PC-3 (cell line): ENCODE data around the gene SOX18. TPM values are rescaled to one million over a fixed set of nuclear protein-coding genes. Genes with fewer than 3 reads are reported as not detected.

Source experiments
- ATAC-seq: fragments of 200-7000 bp; cut with Tn5 transposase; 2 replicates; pipeline ENCODE4 v1.9.1; 2020; ENCODE audit warnings: mild to moderate bottlenecking, moderate library complexity
- BruUV-seq: library from RNA; stranded (reverse); fragments of 400-500 nt; replicated peaks from 2 replicates; lab custom pipeline; 2021; lab: Mats Ljungman, UMichigan
- CTCF ChIA-PET: fragments of 300-600 bp; sonication (Branson Sonifier 250); formaldehyde crosslinking; loops from one replicate; lab custom pipeline; 2022; ENCODE audit warnings: antibody characterized with exemption; lab: Charles Lee
- POLR2A ChIA-PET: fragments of 300-600 bp; sonication (Branson Sonifier 250); formaldehyde crosslinking; loops from one replicate; lab custom pipeline; 2022; ENCODE audit warnings: antibody characterized with exemption; ENCODE audit not compliant: unreplicated experiment; lab: Charles Lee
- DNase-seq: peaks from one replicate; pipeline ENCODE4 v3.0.0-alpha.2; 2015
- H2AFZ ChIP-seq: fragments of 300-600 bp; sonication (generic); 2 replicates; pipeline ENCODE4 v1.6.0; 2016; ENCODE audit warnings: antibody characterized with exemption, low read length
- H3F3A ChIP-seq: fragments of 300-600 bp; sonication (generic); one replicate; pipeline ENCODE4 v1.6.0; 2017; ENCODE audit warnings: antibody characterized with exemption, low read length, control low read depth, mild to moderate bottlenecking; ENCODE audit not compliant: unreplicated experiment
- H3K27ac ChIP-seq: fragments of 300-600 bp; sonication (generic); 2 replicates; pipeline ENCODE4 v1.5.1; 2016; ENCODE audit warnings: mild to moderate bottlenecking, low read length
- H3K27me3 ChIP-seq: fragments of 300-600 bp; sonication (generic); 2 replicates; pipeline ENCODE4 v1.6.1; 2016; ENCODE audit warnings: low read length, mixed read lengths
- H3K36me3 ChIP-seq: fragments of 300-600 bp; sonication (generic); 2 replicates; pipeline ENCODE4 v1.6.1; 2016; ENCODE audit warnings: low read depth, mixed run types, low read length, mixed read lengths
- H3K4me1 ChIP-seq: fragments of 300-600 bp; sonication (generic); 2 replicates; pipeline ENCODE4 v1.5.1; 2016; ENCODE audit warnings: low read length; ENCODE audit not compliant: insufficient read depth
- H3K4me2 ChIP-seq: fragments of 300-600 bp; sonication (generic); 2 replicates; pipeline ENCODE4 v1.6.0; 2016; ENCODE audit warnings: low read length
- H3K4me3 ChIP-seq: fragments of 300-600 bp; sonication (generic); 2 replicates; pipeline ENCODE4 v1.5.1; 2016; ENCODE audit warnings: mild to moderate bottlenecking, low read length, mixed read lengths
- H3K79me2 ChIP-seq: fragments of 300-600 bp; sonication (generic); 2 replicates; pipeline ENCODE4 v1.6.1; 2017; ENCODE audit warnings: low read length, mixed read lengths
- H3K9ac ChIP-seq: fragments of 300-600 bp; sonication (generic); 2 replicates; pipeline ENCODE4 v1.6.0; 2016; ENCODE audit warnings: mild to moderate bottlenecking, low read length
- H3K9me2 ChIP-seq: fragments of 300-600 bp; sonication (generic); replicated peaks from 2 replicates; pipeline ENCODE4 v1.6.1; 2016; ENCODE audit warnings: mixed run types, low read length, mixed read lengths
- H3K9me3 ChIP-seq: fragments of 300-600 bp; sonication (generic); 2 replicates; pipeline ENCODE4 v1.6.1; 2016; ENCODE audit warnings: low read length, mixed read lengths
- H4K20me1 ChIP-seq: fragments of 300-600 bp; sonication (generic); 2 replicates; pipeline ENCODE4 v1.6.1; 2016; ENCODE audit warnings: low read length, mixed read lengths
- EZH2 ChIP-seq: fragments of 300-600 bp; sonication (generic); IDR thresholded peaks from one replicate; pipeline ENCODE4 v1.6.1; 2017; ENCODE audit warnings: antibody characterized with exemption, mild to moderate bottlenecking, low read length; ENCODE audit not compliant: unreplicated experiment
- EZH2phosphoT487 ChIP-seq: fragments of 300-600 bp; sonication (generic); IDR thresholded peaks from 2 replicates; pipeline ENCODE4 v1.6.1; 2018; ENCODE audit warnings: mild to moderate bottlenecking, antibody characterized with exemption, low read length, borderline replicate concordance
- intact Hi-C: fragments of 100-400 bp; cut with micrococcal nuclease; formaldehyde crosslinking; loops from 2 replicates; pipeline ENCODE4 v1.9.0; 2023
- total RNA-seq: library from RNA; depleted of rRNA; stranded (reverse); fragments of >200 nt; gene quantifications from 2 replicates; pipeline ENCODE4 v1.2.3, GENCODE V29; 2014
- TF ChIP-seq, protein P1 (sequence below): fragments of 300-600 bp; sonication (generic); conservative IDR thresholded peaks from 2 replicates; pipeline ENCODE4 v1.5.1; 2017; ENCODE audit warnings: antibody characterized with exemption, low read depth, mild to moderate bottlenecking, low read length

The SOX18 gene
- total RNA-seq, 1 experiment from 2014 or later: 1.5 TPM

GRCh38 chr20:64006902-64007301 is 42.5 kb downstream of the SOX18 start:
- Histone ChIP-seq H3K4me3 (no peak overlapping the region), H3K36me3 (peaks cover 70% of the 10 kb centered on the region), H3F3A (no peaks in the 10 kb centered on the region), H3K4me2 (no peak overlapping the region), H3K27me3 (no peaks in the 10 kb centered on the region), H3K9ac (no peak overlapping the region), H3K4me1 (no peaks in the 10 kb centered on the region), H3K9me2 (no peaks in the 10 kb centered on the region), H4K20me1 (no peaks in the 10 kb centered on the region), H3K79me2 (0 out of 2 replicates have a peak, but pooled peaks cover 14% of the 10 kb centered on the region), H2AFZ (no peak overlapping the region), H3K27ac (no peak overlapping the region), H3K9me3 (no peaks in the 10 kb centered on the region)
- BruUV-seq: no TSS peak
- DNase-seq (no peak), ATAC-seq (no peak)
- CTCF ChIA-PET: no interaction called here
- POLR2A ChIA-PET: no interaction called here
- no peak for TF ChIP-seq EZH2
- TF ChIP-seq, protein P1, sequence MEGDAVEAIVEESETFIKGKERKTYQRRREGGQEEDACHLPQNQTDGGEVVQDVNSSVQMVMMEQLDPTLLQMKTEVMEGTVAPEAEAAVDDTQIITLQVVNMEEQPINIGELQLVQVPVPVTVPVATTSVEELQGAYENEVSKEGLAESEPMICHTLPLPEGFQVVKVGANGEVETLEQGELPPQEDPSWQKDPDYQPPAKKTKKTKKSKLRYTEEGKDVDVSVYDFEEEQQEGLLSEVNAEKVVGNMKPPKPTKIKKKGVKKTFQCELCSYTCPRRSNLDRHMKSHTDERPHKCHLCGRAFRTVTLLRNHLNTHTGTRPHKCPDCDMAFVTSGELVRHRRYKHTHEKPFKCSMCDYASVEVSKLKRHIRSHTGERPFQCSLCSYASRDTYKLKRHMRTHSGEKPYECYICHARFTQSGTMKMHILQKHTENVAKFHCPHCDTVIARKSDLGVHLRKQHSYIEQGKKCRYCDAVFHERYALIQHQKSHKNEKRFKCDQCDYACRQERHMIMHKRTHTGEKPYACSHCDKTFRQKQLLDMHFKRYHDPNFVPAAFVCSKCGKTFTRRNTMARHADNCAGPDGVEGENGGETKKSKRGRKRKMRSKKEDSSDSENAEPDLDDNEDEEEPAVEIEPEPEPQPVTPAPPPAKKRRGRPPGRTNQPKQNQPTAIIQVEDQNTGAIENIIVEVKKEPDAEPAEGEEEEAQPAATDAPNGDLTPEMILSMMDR: no peak
- no peak for TF ChIP-seq EZH2phosphoT487
- intact Hi-C loops: no loop called here

DNA sequence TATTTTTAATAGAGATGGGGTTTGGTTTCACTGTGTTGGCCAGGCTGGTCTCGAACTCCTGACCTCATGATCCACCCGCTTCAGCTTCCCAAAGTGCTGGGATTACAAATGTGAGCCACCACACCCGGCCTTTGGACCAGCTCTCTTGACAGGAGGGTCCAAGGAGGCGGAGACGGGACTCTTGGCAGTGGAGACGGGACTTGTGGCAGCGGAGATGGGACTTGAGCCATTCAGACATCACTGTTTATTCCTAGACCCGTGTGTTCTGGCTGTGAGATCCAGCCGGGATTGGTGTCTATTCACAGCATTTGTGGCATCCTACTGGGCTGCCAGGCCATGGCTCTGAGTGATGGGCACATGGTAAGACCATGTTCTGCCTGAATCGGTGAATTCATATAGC is 42.9 kb downstream of the SOX18 start:
- Histone ChIP-seq H3K27me3 (no peaks in the 10 kb centered on the region), H3K4me1 (no peaks in the 10 kb centered on the region), H3K27ac (no peak overlapping the region), H3K4me3 (no peak overlapping the region), H3F3A (no peaks in the 10 kb centered on the region), H3K9me2 (no peaks in the 10 kb centered on the region), H2AFZ (no peak overlapping the region), H4K20me1 (no peaks in the 10 kb centered on the region), H3K79me2 (0 out of 2 replicates have a peak, but pooled peaks cover 14% of the 10 kb centered on the region), H3K9me3 (no peaks in the 10 kb centered on the region), H3K4me2 (no peak overlapping the region), H3K9ac (no peak overlapping the region), H3K36me3 (peaks cover 72% of the 10 kb centered on the region)
- DNase-seq (no peak), ATAC-seq (no peak)
- ChIA-PET POLR2A (no interaction called here), CTCF (no interaction called here)
- TF ChIP-seq, protein P1: no peak
- TF ChIP-seq EZH2phosphoT487: no peak
- no peak for TF ChIP-seq EZH2
- no TSS peak for BruUV-seq
- intact Hi-C loops: no loop called here

GRCh38 chr20:64005394-64005793 is 44.0 kb downstream of the SOX18 start:
- H3K4me1 ChIP-seq: no peaks in the 10 kb centered on the region
- no peaks in the 10 kb centered on the region for H4K20me1 ChIP-seq
- TF ChIP-seq EZH2: no peak
- TF ChIP-seq, protein P1: no peak
- no peak for TF ChIP-seq EZH2phosphoT487
- CTCF ChIA-PET: no interaction called here
- no peak overlapping the region for H3K4me2 ChIP-seq
- H3K9me3 ChIP-seq: no peaks in the 10 kb centered on the region
- H3K36me3 ChIP-seq: peaks cover 69% of the 10 kb centered on the region
- no peak overlapping the region for H3K4me3 ChIP-seq
- no peaks in the 10 kb centered on the region for H3K9me2 ChIP-seq
- no peak overlapping the region for H3K9ac ChIP-seq
- intact Hi-C loops: no loop called here
- H3F3A ChIP-seq: no peaks in the 10 kb centered on the region
- no TSS peak for BruUV-seq
- 0 out of 2 replicates have a peak, but pooled peaks cover 14% of the 10 kb centered on the region for H3K79me2 ChIP-seq
- no peak overlapping the region for H2AFZ ChIP-seq
- H3K27me3 ChIP-seq: no peaks in the 10 kb centered on the region
- DNase-seq (no peak), ATAC-seq (no peak)
- H3K27ac ChIP-seq: no peak overlapping the region
- POLR2A ChIA-PET: no interaction called here
